ENCODE results near the gene STS. TPM values are rescaled to one million over a fixed set of nuclear protein-coding genes. Genes with fewer than 3 reads are reported as not detected.

STS gene
- total RNA-seq, 1 donor from 2014 or later = 2.2 TPM

- DNase-seq (ENCODE audit: low read depth) = no peak
- no peak for TF ChIP-seq CTCF (conservative IDR thresholded peaks at IDR 0.05; ENCODE audit: low read depth, low read length)
- no peak overlapping the region for H3K4me3 ChIP-seq (ENCODE audit: low read depth, low read length)
These were observed 37.4 kb upstream of the STS start for GRCh38 chrX:7109838-7110793.

GRCh38 chrX:7110821-7111276, 36.7 kb upstream of the STS start:
- no peak overlapping the region for H3K4me3 ChIP-seq (ENCODE audit: low read depth, low read length)
- DNase-seq (ENCODE audit: low read depth) = no peak
- TF ChIP-seq CTCF (conservative IDR thresholded peaks at IDR 0.05; ENCODE audit: low read depth, low read length) = no peak

GRCh38 chrX:7111518-7111917, 36.0 kb upstream of the STS start:
- DNase-seq (ENCODE audit: low read depth) = no peak
- no peak overlapping the region for H3K4me3 ChIP-seq (ENCODE audit: low read depth, low read length)
- TF ChIP-seq CTCF (conservative IDR thresholded peaks at IDR 0.05; ENCODE audit: low read depth, low read length) = no peak

GRCh38 chrX:7112071-7112470, 35.4 kb upstream of the STS start:
- no peak overlapping the region for H3K4me3 ChIP-seq (ENCODE audit: low read depth, low read length)
- TF ChIP-seq CTCF (conservative IDR thresholded peaks at IDR 0.05; ENCODE audit: low read depth, low read length) = no peak
- DNase-seq (ENCODE audit: low read depth) = no peak

- H3K4me3 ChIP-seq (ENCODE audit: low read depth, low read length) = no peak overlapping the region
- no peak for TF ChIP-seq CTCF (conservative IDR thresholded peaks at IDR 0.05; ENCODE audit: low read depth, low read length)
- no peak for DNase-seq (ENCODE audit: low read depth)
These were observed 32.0 kb upstream of the STS start for GRCh38 chrX:7115557-7115956.

GRCh38 chrX:7116081-7116480, 31.4 kb upstream of the STS start:
- no peak overlapping the region for H3K4me3 ChIP-seq (ENCODE audit: low read depth, low read length)
- DNase-seq (ENCODE audit: low read depth) = no peak
- TF ChIP-seq CTCF (conservative IDR thresholded peaks at IDR 0.05; ENCODE audit: low read depth, low read length) = no peak

GRCh38 chrX:7117587-7117986, 29.9 kb upstream of the STS start:
- H3K4me3 ChIP-seq (ENCODE audit: low read depth, low read length) = no peak overlapping the region
- DNase-seq (ENCODE audit: low read depth) = no peak
- no peak for TF ChIP-seq CTCF (conservative IDR thresholded peaks at IDR 0.05; ENCODE audit: low read depth, low read length)

Data from epithelial cell of proximal tubule (primary cell).